NOMO-1 treated with dmso at 0.1 percent for 144 hours (cell line): Measurements from ENCODE around the gene THSD7A.
"Not testable (repeated sequence)": the region's sequence is repeated elsewhere in the genome, so short reads cannot be mapped to it uniquely, and the experiment has no call there.

ENCODE experiments used
- DNase-seq: peaks from one replicate; lab custom pipeline; 2025; ENCODE audit not compliant: unreplicated experiment; lab: John Stamatoyannopoulos, UW

THSD7A gene

DNA sequence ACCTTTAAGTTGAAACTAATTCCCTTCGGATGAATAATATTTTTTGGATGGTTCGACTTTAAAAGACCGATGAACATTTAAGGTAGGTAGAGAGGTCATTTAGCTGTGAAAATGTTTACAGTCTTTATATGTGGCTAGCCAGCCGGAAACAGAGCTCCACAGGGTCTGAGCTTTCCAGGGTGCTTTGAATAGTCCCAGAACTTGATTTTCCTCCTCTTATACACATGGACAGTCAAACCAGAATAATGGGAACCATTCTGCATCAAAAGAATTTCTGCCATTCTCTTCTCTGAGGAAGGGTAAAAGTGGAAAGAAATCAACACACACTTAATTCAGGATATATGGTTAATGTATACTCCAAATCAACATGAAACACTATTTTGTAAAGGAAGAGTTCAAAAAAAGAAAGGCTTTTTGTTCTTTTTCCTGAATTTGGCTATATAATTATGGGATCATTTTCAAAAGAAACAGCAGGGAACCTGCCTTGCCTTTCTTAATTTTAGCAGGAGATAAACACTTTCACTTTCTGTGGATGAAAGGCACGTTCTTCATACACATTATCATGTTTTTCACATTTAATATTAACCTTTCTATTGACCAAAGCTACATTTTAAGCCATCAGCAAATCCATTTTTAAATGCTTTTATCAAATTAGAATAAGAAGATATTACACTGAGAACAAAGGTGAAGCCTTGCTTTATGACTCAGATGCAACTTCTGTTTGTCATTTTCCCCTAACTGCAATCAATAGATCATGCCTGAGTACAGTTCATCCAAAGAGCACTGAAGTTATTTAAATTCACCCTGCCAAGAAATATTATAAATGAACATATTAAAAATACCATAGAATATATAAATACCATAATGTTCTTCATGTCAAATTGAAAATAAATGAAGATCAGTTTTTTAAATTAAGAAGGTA lies 307.3 kb downstream of the THSD7A start:
- no peak for DNase-seq

DNA sequence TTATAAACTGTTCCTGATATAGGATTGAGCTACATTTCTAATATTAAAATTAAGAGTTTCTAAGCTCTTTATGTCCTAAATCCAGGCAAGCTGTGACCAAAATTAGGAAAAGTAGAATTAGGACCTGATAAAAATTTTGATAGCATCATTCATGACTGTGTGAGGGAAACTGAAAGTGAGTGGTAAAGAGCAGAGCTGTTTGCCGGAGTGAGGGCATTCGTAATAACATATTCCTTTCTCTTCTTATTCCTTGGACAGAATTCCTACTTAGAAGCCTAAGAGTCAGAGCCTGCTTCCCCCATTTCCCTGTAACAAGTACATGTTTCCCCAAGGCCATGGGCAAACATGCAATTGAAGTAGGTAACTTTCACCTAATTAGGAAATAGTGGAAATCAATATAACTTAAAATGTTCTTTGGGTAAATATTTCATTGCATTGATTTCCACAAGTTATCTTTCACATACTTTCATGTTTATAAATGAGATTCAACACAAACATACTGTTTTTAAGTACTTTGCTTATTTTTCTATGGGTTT lies 310.0 kb downstream of the THSD7A start:
- not testable (repeated sequence) for DNase-seq

DNA sequence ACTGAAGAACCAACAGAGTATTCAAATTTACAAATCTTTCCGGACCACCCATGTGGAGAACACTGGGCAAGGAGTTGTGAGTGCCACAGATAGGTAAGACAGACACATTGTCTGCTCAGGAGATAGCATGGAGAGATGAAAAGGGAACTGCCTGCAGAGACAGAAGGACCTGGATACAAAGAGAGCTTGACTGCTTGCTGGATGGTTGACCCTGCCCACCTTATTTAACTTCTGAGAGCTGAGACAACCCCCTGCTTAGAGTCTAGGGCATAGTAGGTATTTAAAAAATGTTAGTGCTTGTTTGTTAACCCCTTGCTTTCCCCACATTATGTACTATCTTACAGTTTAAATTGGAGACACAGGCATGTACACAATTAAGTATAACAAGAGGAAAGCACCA lies 314.1 kb downstream of the THSD7A start:
- no peak for DNase-seq

DNA sequence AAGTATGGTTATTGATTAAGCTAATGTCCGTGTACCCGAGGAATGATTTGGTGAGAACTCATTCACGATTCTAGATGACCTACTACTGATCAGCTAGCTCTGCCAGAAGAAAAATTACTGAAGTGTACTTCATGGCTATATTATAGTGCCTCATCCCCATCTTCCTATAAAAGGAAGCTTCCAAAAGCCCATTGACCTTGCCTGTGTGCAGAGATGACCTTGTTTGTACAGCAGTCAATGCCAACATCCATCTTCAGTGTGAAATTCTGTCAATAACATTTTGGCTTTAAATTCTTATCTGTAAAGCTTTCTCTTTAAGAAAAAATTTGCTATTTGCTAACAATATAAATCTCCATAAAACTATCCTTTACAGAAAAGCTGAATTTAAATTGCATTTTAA lies 315.7 kb downstream of the THSD7A start:
- DNase-seq, result no peak

- no peak for DNase-seq
Measured at GRCh38 chr7:11513460-11513859, 318.5 kb downstream of the THSD7A start.

DNA sequence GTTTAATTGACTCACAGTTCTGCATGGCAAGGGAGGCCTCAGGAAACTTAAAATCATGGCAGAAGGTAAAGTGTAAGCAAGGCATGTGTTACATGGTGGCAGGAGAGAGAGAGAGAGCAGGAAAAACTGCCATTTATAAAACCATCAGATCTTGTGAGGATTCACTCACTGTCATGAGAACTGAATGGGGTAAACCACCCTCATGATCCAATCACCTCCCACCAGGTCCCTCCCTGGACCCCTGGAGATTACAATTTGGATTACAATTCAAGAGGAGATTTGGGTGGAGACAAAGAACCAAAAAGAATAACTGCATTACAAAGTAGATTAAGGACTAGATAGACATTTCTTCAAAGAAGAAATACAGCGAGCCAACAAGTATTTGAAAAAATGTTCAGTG lies 324.1 kb downstream of the THSD7A start:
- no peak for DNase-seq

DNA sequence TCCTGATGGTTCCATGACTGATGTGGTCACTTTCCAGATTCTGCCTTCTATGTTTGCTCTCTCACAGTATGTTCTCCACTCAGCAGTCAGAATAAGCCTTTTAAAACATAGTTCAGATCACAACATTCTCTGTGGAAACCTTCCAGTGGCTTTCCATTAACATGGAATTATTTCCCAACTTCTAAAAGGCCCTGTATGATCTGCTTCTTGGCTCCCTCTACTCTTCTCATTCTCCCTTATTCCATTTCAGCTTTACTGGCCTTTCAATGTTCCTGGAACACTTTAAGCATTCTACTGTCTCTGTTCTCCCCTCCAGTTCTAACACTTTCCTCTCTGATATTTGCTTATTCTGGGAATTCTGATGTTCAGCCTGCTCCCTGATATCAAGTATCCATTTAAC lies 325.6 kb downstream of the THSD7A start:
- no peak for DNase-seq

DNA sequence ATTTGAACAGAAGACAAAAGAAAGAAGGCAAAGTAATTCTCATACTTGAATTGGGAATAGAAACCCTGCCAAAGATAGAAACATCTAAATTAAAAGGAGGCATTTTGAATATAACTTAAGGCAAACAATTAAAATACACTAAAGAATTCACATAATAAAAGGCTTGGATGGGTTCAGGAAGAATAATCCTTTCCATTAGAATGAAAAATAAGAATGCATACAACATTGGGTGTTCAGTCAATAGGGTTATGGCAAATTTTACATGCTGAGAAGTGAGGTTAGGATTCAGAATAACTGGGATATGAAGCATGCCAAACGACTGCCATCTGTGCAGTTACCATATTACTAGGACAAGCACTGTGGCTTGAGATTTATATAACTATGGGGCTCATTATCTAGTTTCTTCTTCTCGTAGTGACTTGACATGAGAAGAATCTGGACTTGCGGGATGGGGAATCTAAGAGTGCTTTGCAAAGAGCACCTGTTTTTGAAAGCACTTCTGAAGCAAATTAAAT lies 326.5 kb downstream of the THSD7A start:
- no peak for DNase-seq

GRCh38 chr7:11492307-11492706 lies 339.7 kb downstream of the THSD7A start:
- DNase-seq, result no peak

GRCh38 chr7:11491811-11492210 lies 340.2 kb downstream of the THSD7A start:
- DNase-seq, result no peak

- no peak for DNase-seq
Measured at GRCh38 chr7:11489280-11489679, 342.7 kb downstream of the THSD7A start.

DNA sequence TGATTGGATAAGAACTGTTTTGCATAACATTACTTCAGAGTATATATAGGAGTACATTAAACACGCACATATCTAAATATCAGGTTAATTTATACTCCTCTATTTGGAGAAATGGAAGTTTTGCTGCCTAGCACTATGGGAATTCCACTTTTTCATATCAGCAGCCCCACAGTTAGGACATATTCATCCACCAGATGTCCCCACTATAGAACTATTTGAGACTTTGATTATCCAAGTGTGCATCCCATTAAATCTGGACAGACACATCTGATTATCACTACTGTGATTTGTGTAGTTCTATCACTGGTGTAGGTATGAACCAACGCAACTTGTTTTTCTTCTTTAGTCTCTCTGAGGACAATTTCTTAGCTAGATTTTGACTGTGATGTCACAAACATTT lies 345.7 kb downstream of the THSD7A start:
- DNase-seq, result no peak

DNA sequence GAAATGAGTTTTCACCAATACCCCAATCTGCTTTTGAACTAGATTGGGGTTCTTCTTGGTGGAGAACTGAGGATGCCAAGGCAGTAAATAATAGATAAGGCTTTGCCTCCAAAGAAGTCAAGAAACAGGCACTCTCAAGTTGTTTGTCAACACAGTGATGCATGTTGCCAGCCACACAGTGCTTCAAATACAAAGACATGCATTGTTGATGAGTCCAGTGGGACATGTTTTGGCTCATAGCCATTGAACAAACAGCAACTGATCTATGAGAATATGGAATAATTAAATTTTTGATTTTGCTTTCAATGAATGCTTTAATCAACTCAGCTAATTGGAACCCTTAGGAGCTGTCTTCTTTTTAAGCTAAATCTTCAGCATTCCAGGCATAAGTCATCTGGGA lies 346.4 kb downstream of the THSD7A start:
- no peak for DNase-seq

DNA sequence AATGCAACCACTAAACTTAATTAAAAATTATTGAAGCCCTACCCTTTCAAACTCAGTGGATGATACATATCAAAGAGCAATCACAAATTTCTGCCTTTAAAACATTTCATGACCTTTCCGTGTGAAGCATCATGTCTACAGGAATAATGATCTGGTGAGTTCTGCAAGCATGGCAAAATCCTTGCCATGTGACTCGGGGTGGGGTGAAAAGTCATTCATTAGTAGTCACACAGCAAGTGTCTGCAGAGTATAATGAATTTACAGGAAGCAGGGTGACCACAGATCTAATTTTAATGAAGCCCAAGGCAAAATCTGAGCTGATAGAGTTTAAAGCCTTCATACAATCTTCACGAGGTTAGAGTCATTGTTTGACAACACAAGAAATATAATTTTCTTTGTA lies 351.9 kb downstream of the THSD7A start:
- no peak for DNase-seq

GRCh38 chr7:11478882-11479281 lies 353.1 kb downstream of the THSD7A start:
- no peak for DNase-seq

DNA sequence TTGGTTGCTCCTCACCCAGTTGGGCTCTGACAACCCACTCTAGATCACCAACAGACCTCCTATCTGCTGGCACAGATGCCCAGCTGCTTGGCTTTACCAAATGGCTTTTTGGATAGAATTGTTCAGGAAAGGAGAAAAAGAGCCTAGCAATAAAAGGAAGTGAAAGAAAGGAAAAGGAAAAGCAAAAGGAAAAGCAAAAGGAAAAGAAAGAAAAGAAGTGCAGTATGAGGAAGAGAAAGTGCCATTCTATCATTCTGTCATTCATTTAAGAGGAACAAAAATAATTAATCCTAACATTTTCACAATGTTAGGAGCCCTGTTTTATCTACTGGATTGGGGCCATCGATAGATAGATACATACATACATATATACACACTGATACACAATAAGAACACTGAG lies 353.6 kb downstream of the THSD7A start:
- DNase-seq, result no peak

GRCh38 chr7:11474902-11475585 lies 357.0 kb downstream of the THSD7A start:
- DNase-seq, result no peak

DNA sequence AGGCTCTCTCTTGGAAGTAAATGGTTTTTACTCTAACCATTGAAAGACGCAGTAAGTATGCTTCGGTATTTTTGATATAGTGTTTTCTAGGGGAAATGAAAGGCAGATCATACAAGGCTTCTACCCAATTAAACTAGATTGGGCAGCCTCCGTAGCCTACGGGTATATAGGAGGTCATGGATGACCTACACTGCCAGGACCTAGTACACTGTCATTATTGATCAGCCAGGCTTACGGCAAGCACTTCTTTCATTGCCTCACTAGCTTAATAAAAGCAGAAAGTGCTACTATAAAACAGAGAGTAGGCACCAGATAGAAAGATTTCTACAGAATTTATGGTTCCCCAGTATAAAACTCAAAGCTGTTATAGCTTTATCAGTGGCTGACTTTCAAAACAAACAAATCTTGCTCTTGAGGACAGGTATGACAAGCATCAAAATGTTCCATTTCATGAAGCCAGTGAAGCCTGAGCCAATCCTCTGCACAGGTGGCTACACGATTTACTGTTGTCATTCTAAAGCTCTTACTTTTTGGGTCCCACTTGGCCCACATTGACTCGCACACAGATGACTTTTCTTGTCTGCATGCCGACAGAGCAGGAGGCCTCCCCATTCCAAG lies 358.1 kb downstream of the THSD7A start:
- no peak for DNase-seq

DNA sequence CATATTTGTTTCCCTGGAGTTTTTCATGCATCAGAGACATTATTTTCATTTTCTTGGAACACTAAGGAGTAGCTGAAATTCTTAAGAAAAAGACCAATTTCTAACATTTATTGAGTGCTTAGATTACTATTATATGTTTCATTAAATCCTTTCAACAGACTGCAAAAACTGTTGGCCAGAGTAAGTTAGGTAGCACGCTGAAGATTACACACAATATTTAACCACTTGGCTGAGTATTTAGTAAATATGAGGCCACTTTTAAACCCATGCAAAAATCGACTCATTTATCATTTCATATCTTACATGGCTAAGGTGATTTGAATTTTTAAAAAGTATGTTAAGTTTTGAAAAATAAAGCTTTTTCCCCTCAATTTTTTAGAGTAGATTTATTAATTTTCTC lies 358.8 kb downstream of the THSD7A start:
- no peak for DNase-seq

DNA sequence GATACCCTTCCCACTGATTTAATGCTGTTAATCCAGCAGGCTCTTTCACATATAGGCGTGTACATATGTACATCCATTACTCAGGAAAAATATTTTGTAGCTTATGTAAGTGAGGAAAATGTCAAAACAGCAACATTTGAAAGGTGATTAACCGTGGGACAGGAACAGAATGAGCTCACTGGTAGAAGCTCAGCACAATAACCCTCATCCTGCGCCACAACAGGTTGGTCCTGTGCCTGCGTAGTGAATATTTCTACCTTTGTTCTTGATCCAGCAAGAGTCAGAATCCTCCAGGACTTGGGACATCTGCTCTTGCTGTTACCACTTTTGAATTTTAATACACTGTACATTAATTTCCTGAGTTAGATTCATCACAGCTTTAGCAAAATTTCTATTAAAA lies 359.4 kb downstream of the THSD7A start:
- no peak for DNase-seq

DNA sequence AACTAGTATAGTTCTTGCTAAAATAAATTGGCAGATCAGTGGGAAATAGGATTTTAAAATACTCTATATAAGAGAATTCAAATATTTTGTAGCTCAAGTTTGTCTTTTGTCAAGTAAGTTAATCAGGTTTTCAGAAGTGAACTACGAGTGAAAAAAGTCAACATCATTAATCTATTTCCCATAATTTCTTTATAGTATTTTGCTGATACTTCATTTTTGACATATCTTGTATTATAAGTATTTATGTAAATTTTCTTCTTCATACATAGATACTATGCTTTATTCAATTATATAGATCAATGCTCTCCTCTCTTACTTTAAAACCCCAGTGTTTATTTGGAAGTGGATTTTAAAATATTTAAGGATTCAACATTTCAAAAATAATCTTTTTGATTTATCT lies 360.7 kb downstream of the THSD7A start:
- DNase-seq, result no peak
